Mesothelial cell of epicardium (in vitro differentiated cells): Measurements from ENCODE around the gene TOM1. TPM values are rescaled to one million over a fixed set of nuclear protein-coding genes. Genes with fewer than 3 reads are reported as not detected.

Source experiments
- DNase-seq, 2 experiments: peaks; one replicate each; pipeline ENCODE4 v3.0.0; 2021; ENCODE audit warnings: low spot score in 2 of 2; ENCODE audit not compliant: unreplicated experiment in 2 of 2
- H3K27ac Mint-ChIP-seq: 2 replicates; pipeline ENCODE4 v1.8.0; 2021; ENCODE audit warnings: mixed read lengths
- H3K27me3 Mint-ChIP-seq: 2 replicates; pipeline ENCODE4 v1.8.0; 2021; ENCODE audit warnings: low read depth, mixed read lengths
- H3K36me3 Mint-ChIP-seq: 2 replicates; pipeline ENCODE4 v1.8.0; 2021; ENCODE audit warnings: mixed read lengths
- H3K4me1 Mint-ChIP-seq: 2 replicates; pipeline ENCODE4 v1.8.0; 2021; ENCODE audit warnings: mixed read lengths
- H3K4me3 Mint-ChIP-seq: 2 replicates; pipeline ENCODE4 v1.8.0; 2021; ENCODE audit warnings: mild to moderate bottlenecking, moderate library complexity, mixed read lengths
- H3K9me3 Mint-ChIP-seq: 2 replicates; pipeline ENCODE4 v1.8.0; 2021; ENCODE audit warnings: mixed read lengths
- CTCF ChIP-seq: fragments of 200-600 bp; sonication (generic); IDR thresholded peaks from one replicate; pipeline ENCODE4 v1.5.0; 2021; ENCODE audit warnings: antibody characterized with exemption; ENCODE audit not compliant: unreplicated experiment
- microRNA-seq: library from miRNA; unstranded; fragments of <30 nt; microRNA quantifications from one replicate; pipeline ENCODE4 v1.2.0, GENCODE V29; 2021; ENCODE audit warnings: inconsistent platforms, mixed read lengths
- total RNA-seq: library from RNA; stranded (reverse); gene quantifications from 3 replicates; pipeline ENCODE4 v1.2.1, GENCODE V29; 2021

TOM1 gene
- total RNA-seq, 1 donor from 2014 or later = 41.4 TPM

- no peak overlapping the region for H3K27ac Mint-ChIP-seq
These were observed 97.6 kb downstream of the TOM1 start for GRCh38 chr22:35397095-35397904.

More at GRCh38 chr22:35397095-35397904, 97.6 kb downstream of the TOM1 start:
- H3K4me1 Mint-ChIP-seq = peaks cover 24% of the 10 kb centered on the region
- H3K9me3 Mint-ChIP-seq = no peaks in the 10 kb centered on the region
- no peak for TF ChIP-seq CTCF
- no peaks in the 10 kb centered on the region for H3K27me3 Mint-ChIP-seq
- DNase-seq = no peak
- no peak overlapping the region for H3K4me3 Mint-ChIP-seq
- H3K36me3 Mint-ChIP-seq = no peaks in the 10 kb centered on the region

Small RNA genes lying within 50 kb of the gene (microRNA-seq; reads per million reads assigned to microRNA genes)
- gene MIR3909 (2.3 reads per million), gene MIR6069 (not detected)

Other genes starting within 250 kb of the TOM1 start
- 1.9 to 2.6 TPM (median 2.5 TPM) in 3 replicates for gene ISX, start 233.7 kb upstream of the TOM1 start, total RNA-seq
- 35.4 to 38.2 TPM (median 36.6 TPM) in 3 replicates for gene HMGXB4, start 42.4 kb upstream of the TOM1 start, total RNA-seq
- gene HMOX1, start 81.2 kb downstream of the TOM1 start, total RNA-seq = 1.6 to 2.8 TPM (median 1.6 TPM) in 3 replicates
- gene MCM5, start 100.2 kb downstream of the TOM1 start, total RNA-seq = 50.5 to 59.7 TPM (median 52.1 TPM) in 3 replicates
- gene RASD2, start 240.9 kb downstream of the TOM1 start, total RNA-seq = 0.14 to 0.20 TPM in 2 of 3 replicates, not detected in the other